Stimulated activated memory B cell treated with anti-CD40 and anti-IgM and Interleukin-4, amounts not matched to agents 10 μg/mL and 1 μg/mL and 100 μg/mL, for 72 hours (primary cell): ENCODE results near the gene PRUNE1.

ENCODE experiments used
- ATAC-seq: fragments of 150-1000 bp; cut with Tn5 transposase; 2 replicates; pipeline ENCODE4 v1.10.0; 2021
- H3K27ac Mint-ChIP-seq: one replicate; pipeline ENCODE4 v1.8.0; 2022; ENCODE audit warnings: mild to moderate bottlenecking, mixed read lengths
- H3K27me3 Mint-ChIP-seq: one replicate; pipeline ENCODE4 v1.8.0; 2022; ENCODE audit warnings: mixed read lengths
- H3K36me3 Mint-ChIP-seq: one replicate; pipeline ENCODE4 v1.8.0; 2022; ENCODE audit warnings: mixed read lengths
- H3K4me1 Mint-ChIP-seq: one replicate; pipeline ENCODE4 v1.8.0; 2022; ENCODE audit warnings: mixed read lengths
- H3K4me3 Mint-ChIP-seq: one replicate; pipeline ENCODE4 v1.8.0; 2022; ENCODE audit warnings: mild to moderate bottlenecking, moderate library complexity, mixed read lengths
- H3K9me3 Mint-ChIP-seq: one replicate; pipeline ENCODE4 v1.8.0; 2022; ENCODE audit warnings: mixed read lengths

Gene PRUNE1

DNA sequence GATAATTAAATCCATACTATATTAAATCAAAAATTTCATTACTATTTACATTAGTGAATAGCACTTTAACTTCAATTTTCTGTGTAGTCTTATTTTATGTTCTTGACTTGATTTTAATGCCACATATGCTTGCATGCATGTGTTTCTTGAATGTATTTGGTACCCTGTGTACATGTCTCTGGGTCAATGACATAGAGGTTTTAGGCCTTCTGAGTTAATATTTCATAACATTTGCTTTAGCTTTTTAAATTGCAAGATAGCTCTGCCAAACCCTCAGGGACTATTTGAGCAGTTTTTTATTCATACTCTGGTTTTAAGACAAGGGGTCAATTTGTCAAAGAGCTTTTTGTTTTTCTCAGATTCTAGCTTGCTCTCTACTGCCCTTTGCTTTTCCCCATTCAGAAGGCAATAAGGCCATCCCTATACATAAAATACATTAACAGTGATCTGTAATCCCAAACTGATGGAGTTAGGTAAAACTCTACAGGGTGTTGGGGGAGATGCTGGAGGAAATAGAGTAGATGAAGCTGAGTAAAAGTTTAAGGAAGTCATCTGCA, 56.9 kb downstream of the PRUNE1 start:
- no peaks in the 10 kb centered on the region for H3K27me3 Mint-ChIP-seq

DNA sequence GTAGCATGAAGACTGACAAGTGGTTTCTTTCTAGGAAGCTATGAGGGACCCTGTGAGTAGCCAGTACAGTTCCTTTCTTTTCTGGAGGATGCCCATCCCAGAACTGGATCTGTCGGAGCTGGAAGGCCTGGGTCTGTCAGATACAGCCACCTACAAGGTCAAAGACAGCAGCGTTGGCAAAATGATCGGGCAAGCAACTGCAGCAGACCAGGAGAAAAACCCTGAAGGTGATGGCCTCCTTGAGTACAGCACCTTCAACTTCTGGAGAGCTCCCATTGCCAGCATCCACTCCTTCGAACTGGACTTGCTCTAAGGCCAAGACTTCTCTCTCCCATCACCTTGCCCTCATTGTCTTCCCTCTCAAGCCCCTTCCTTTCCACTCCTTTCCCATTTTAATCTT, 58.9 kb downstream of the PRUNE1 start:
- H3K27ac Mint-ChIP-seq: no peak overlapping the region
- H3K4me1 Mint-ChIP-seq: peaks cover 7% of the 10 kb centered on the region
- H3K9me3 Mint-ChIP-seq: no peaks in the 10 kb centered on the region
- no peak overlapping the region for H3K4me3 Mint-ChIP-seq
- peaks cover 6% of the 10 kb centered on the region for H3K36me3 Mint-ChIP-seq
- H3K27me3 Mint-ChIP-seq: no peaks in the 10 kb centered on the region
- no peak for ATAC-seq

More for the DNA sequence above, 56.9 kb downstream of the PRUNE1 start:
- no peak for ATAC-seq
- H3K36me3 Mint-ChIP-seq: peaks cover 6% of the 10 kb centered on the region
- no peaks in the 10 kb centered on the region for H3K9me3 Mint-ChIP-seq
- no peak overlapping the region for H3K27ac Mint-ChIP-seq
- no peak overlapping the region for H3K4me3 Mint-ChIP-seq
- H3K4me1 Mint-ChIP-seq: peaks cover 13% of the 10 kb centered on the region

DNA sequence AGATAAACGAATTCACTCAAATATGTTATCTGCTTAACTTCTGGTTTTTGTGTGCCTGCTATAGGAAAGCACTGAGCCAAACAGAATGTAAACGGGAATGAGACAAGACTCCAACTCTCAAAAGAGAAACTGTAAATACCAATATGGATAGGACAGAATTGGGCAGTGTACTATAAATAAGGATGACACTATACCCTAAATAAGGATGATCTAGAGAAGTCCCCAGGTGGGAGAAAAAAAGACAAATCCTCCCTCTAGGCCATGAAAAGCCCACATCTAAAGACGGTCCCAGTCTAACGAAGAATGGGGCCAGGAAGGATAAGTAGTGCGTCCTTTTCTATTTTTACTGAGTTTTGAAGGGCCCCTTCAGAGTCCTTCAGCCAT, 60.8 kb downstream of the PRUNE1 start:
- peak overlapping the region; percentile 100 for H3K27ac Mint-ChIP-seq
- no peak for ATAC-seq
- no peaks in the 10 kb centered on the region for H3K27me3 Mint-ChIP-seq
- peak overlapping the region; percentile 98 for H3K4me3 Mint-ChIP-seq
- H3K9me3 Mint-ChIP-seq: no peaks in the 10 kb centered on the region
- peaks cover 16% of the 10 kb centered on the region for H3K4me1 Mint-ChIP-seq
- peaks cover 6% of the 10 kb centered on the region for H3K36me3 Mint-ChIP-seq

DNA sequence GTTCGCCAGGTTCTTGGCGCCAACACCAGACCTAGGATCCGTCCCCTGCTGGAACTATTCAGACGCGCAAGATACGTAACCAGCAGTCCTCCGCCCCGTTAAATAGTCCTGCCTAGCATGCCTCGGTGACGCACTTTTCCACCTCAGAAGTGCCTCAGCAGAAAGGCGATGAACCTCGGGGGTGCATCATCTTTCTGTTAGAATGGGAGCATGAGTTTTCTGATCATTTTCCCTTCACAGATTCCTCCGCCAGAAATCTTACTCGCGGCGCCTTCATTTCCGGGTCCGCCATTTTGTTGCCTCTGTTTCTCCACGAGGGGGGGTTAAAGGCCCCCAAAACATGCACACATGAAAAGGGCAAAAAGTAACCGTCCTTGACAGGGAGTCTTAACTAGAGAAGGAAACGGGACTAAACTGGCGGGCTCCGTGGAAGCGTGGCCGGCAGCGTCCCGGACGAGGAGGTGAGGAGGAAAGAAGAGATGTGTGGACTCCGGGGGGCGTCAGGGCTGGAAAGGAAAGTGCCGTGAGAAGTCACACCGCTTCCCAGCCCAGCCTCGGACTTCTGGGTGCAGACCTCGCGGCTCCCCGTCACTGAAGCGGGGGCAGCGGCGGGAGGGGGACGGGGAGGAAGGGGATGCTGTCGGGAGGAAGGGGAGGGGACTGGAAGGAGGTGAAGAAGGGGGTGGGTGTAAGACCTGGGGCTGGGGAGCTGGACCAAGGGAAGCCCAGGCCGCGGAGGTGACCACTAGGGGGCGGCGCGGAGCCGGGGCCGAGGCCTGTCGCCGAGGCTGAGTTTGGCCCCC, 62.4 kb downstream of the PRUNE1 start, which contains the start of gene GABPB2:
GABPB2 (plus strand) TSS at position 288 of the 803 bp plus-strand sequence. CDS start 17,429 bp downstream, outside the sequence.
- peak within 1 kb of the TSS; percentile 98 for H3K4me3 Mint-ChIP-seq
- peaks cover 8% of the 10 kb centered on the region for H3K36me3 Mint-ChIP-seq
- H3K27me3 Mint-ChIP-seq: no peaks in the 10 kb centered on the region
- ATAC-seq: peak; percentile 97
- peak within 1 kb of the TSS; percentile 100 for H3K27ac Mint-ChIP-seq
- no peaks in the 10 kb centered on the region for H3K9me3 Mint-ChIP-seq
- peaks cover 16% of the 10 kb centered on the region for H3K4me1 Mint-ChIP-seq

DNA sequence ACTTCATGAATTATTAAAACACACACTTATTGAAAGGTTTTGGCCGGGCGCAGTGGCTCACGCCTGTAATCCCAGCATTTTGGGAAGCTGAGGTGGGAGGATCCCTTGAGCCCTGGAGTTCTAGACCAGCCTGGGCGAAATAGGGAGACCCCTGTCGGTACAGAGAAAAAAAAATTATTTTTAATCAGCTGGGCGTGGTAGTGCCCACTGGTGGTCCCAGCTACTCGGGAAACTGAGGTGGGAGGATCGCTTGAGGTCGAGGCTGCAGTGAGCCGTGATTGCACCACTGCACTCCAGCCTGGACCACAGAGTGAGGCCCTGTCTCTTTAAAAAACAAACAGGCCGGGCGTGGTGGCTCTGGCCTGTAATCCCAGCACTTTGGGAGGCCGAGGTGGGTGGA, 64.0 kb downstream of the PRUNE1 start:
- Mint-ChIP-seq H3K36me3 (peaks cover 6% of the 10 kb centered on the region), H3K27me3 (no peaks in the 10 kb centered on the region), H3K4me3 (no peak overlapping the region), H3K4me1 (peaks cover 16% of the 10 kb centered on the region), H3K27ac (peak overlapping the region; percentile 100), H3K9me3 (no peaks in the 10 kb centered on the region)
- no peak for ATAC-seq
